OCI-LY7 (cell line): ENCODE data around the gene CFAP100. TPM values are rescaled to one million over a fixed set of nuclear protein-coding genes. Genes with fewer than 3 reads are reported as not detected.

Source experiments
- BruUV-seq: library from RNA; stranded (reverse); fragments of 400-500 nt; replicated peaks from 2 replicates; lab custom pipeline; 2021; lab: Mats Ljungman, UMichigan
- CTCF ChIA-PET: fragments of 300-600 bp; sonication (Branson Sonifier 250); formaldehyde crosslinking; loops from one replicate; lab custom pipeline; 2022; ENCODE audit warnings: antibody characterized with exemption; ENCODE audit not compliant: unreplicated experiment; lab: Charles Lee
- POLR2A ChIA-PET: fragments of 300-600 bp; sonication (Branson Sonifier 250); formaldehyde crosslinking; loops from one replicate; lab custom pipeline; 2022; ENCODE audit warnings: antibody characterized with exemption; lab: Charles Lee
- DNase-seq: peaks from one replicate; pipeline ENCODE4 v3.0.0-alpha.2; 2015; ENCODE audit warnings: low spot score
- H2AFZ ChIP-seq: fragments of 200-600 bp; sonication (generic), shearing (Covaris generic); 2 replicates; pipeline ENCODE4 v1.6.1; 2014; ENCODE audit warnings: mild to moderate bottlenecking, antibody characterized with exemption, low read length, moderate library complexity
- H3K27ac ChIP-seq: fragments of 200-600 bp; sonication (generic); 2 replicates; pipeline ENCODE4 v1.5.1; 2014; ENCODE audit warnings: mixed run types, low read depth, mild to moderate bottlenecking, moderate library complexity, low read length, inconsistent platforms; ENCODE audit not compliant: poor library complexity, severe bottlenecking
- H3K36me3 ChIP-seq: fragments of 200-600 bp; sonication (generic); 2 replicates; pipeline ENCODE4 v1.6.1; 2014; ENCODE audit warnings: mild to moderate bottlenecking, antibody characterized with exemption, low read length, moderate library complexity, mixed read lengths; ENCODE audit not compliant: insufficient read depth
- H3K4me1 ChIP-seq: fragments of 200-600 bp; sonication (generic); 2 replicates; pipeline ENCODE4 v1.5.1; 2014; ENCODE audit warnings: mild to moderate bottlenecking, low read length; ENCODE audit not compliant: insufficient read depth, poor library complexity, severe bottlenecking
- H3K4me2 ChIP-seq: fragments of 200-600 bp; sonication (generic); 2 replicates; pipeline ENCODE4 v1.6.1; 2014; ENCODE audit warnings: mild to moderate bottlenecking, low read length
- H3K4me3 ChIP-seq: fragments of 200-600 bp; sonication (generic); 2 replicates; pipeline ENCODE4 v1.5.1; 2014; ENCODE audit warnings: mild to moderate bottlenecking, low read depth, low read length; ENCODE audit not compliant: poor library complexity, severe bottlenecking
- H3K79me2 ChIP-seq: fragments of 200-600 bp; sonication (generic); 2 replicates; pipeline ENCODE4 v1.6.1; 2016; ENCODE audit warnings: low read depth, mild to moderate bottlenecking, low read length, moderate library complexity, mixed read lengths; ENCODE audit not compliant: insufficient read depth
- H3K9me2 ChIP-seq: fragments of 200-600 bp; sonication (generic); 2 replicates; pipeline ENCODE4 v1.6.1; 2016; ENCODE audit warnings: mild to moderate bottlenecking, low read length, mixed read lengths; ENCODE audit not compliant: insufficient read depth
- H3K9me3 ChIP-seq: fragments of 200-600 bp; sonication (generic); 2 replicates; pipeline ENCODE4 v1.6.1; 2014; ENCODE audit warnings: mild to moderate bottlenecking, mixed run types, low read length, mixed read lengths
- H4K20me1 ChIP-seq: fragments of 200-600 bp; sonication (generic); 2 replicates; pipeline ENCODE4 v1.6.1; 2014; ENCODE audit warnings: mild to moderate bottlenecking, antibody characterized with exemption, low read length, moderate library complexity, mixed read lengths; ENCODE audit not compliant: insufficient read depth
- EZH2phosphoT487 ChIP-seq: fragments of 200-600 bp; sonication (generic); IDR thresholded peaks from 2 replicates; pipeline ENCODE4 v1.6.1; 2018; ENCODE audit warnings: low read depth, borderline replicate concordance, mild to moderate bottlenecking, mixed run types, antibody characterized with exemption, low read length, moderate library complexity, mixed read lengths
- intact Hi-C: fragments of 100-400 bp; cut with micrococcal nuclease; formaldehyde crosslinking; loops from one replicate; pipeline ENCODE4 v1.10.0; 2022; ENCODE audit not compliant: unreplicated experiment
- total RNA-seq, 2 experiments: library from RNA; depleted of rRNA in 1 of 2; stranded (reverse); fragments of >200 nt in 1 of 2; shearing (Covaris generic) in 1 of 2; gene quantifications; 2 replicates each; pipeline ENCODE4 v1.2.3, GENCODE V29; 2014 to 2022
- TF ChIP-seq, protein P1 (sequence below): fragments of 200-600 bp; sonication (generic); conservative IDR thresholded peaks from 2 replicates; pipeline ENCODE4 v1.5.1; 2014; ENCODE audit warnings: mild to moderate bottlenecking, antibody characterized with exemption, low read length, moderate library complexity, mixed read lengths

Gene CFAP100
- total RNA-seq, 2 experiments from 2014 or later = not detected

DNA sequence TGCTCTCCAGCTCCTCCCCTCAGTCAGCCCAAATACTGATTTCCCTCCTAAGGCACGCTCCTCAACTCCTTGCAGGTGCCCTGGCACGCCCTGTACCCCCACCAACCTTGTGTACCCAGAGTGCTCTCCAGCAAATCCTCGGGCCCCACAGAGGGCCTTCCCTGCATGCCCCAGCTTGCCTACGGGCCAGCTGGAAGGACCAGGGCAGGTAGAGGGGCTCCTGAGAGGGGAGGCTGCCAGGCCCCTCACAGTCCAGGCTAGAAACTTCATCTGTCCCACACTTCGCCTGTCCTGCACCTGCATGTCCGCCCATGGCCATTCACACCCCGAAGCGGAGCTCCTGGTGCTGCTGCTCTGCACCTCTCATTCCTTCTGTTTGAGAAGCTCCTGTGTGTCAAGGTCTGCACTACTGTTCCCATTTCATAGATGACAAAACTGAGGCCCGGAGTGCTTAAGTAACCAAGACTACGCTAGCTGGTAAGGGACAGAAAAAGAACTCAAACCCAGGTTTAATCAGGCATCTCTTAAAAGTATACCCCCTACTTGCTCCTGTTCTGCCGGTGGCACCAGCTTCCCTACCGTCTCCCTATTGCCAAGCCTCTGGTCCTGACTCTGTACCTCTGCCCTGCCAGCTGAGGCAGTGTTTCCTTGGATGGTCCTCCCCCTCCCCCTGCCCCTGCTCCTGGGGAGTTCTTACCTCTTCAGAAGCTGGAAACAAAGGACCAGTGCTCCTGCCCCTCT is 45.4 kb downstream of the CFAP100 start:
- intact Hi-C loops = no loop called here
- DNase-seq = no peak
- H3K79me2 ChIP-seq = no peaks in the 10 kb centered on the region
- no peaks in the 10 kb centered on the region for H3K9me2 ChIP-seq
- H2AFZ ChIP-seq = no peak overlapping the region
- H3K36me3 ChIP-seq = peaks cover 13% of the 10 kb centered on the region; the same call in 1 of the 2 replicates
- TF ChIP-seq, protein P1, sequence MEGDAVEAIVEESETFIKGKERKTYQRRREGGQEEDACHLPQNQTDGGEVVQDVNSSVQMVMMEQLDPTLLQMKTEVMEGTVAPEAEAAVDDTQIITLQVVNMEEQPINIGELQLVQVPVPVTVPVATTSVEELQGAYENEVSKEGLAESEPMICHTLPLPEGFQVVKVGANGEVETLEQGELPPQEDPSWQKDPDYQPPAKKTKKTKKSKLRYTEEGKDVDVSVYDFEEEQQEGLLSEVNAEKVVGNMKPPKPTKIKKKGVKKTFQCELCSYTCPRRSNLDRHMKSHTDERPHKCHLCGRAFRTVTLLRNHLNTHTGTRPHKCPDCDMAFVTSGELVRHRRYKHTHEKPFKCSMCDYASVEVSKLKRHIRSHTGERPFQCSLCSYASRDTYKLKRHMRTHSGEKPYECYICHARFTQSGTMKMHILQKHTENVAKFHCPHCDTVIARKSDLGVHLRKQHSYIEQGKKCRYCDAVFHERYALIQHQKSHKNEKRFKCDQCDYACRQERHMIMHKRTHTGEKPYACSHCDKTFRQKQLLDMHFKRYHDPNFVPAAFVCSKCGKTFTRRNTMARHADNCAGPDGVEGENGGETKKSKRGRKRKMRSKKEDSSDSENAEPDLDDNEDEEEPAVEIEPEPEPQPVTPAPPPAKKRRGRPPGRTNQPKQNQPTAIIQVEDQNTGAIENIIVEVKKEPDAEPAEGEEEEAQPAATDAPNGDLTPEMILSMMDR = no peak
- TF ChIP-seq EZH2phosphoT487 = no peak
- H4K20me1 ChIP-seq = no peaks in the 10 kb centered on the region; the same call in 1 of the 2 replicates
- H3K9me3 ChIP-seq = no peaks in the 10 kb centered on the region
- no peak overlapping the region for H3K27ac ChIP-seq
- no peak overlapping the region for H3K4me2 ChIP-seq
- CTCF ChIA-PET = interaction anchor here (0.6 kb wide), 1 partner anchor 13 kb away, joined by 3 read pairs; no protein-coding TSS in a partner anchor
- no peaks in the 10 kb centered on the region for H3K4me1 ChIP-seq
- POLR2A ChIA-PET = no interaction called here
- BruUV-seq = no TSS peak
- no peak overlapping the region for H3K4me3 ChIP-seq

DNA sequence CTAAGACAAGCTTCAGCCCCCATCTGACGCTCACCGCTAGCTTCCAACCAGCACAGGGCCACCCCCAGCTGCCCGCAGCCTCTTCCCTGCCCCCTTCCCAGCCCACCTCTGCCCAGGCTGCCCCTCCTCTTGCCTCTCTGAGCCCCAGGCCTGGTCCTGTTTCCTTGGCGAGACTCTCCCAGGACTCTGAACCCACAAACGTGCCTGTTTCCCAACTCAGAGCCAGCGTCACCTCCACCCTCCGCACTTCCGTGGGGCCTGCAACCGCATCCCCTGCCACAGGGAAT is 45.9 kb downstream of the CFAP100 start:
- no peak for DNase-seq
- intact Hi-C loops = no loop called here
- TF ChIP-seq EZH2phosphoT487 = no peak
- TF ChIP-seq, protein P1 = no peak
- CTCF ChIA-PET = no interaction called here
- no peaks in the 10 kb centered on the region for H3K9me3 ChIP-seq
- POLR2A ChIA-PET = no interaction called here
- no peaks in the 10 kb centered on the region; the same call in 1 of the 2 replicates for H4K20me1 ChIP-seq
- H2AFZ ChIP-seq = no peak overlapping the region
- no peaks in the 10 kb centered on the region for H3K79me2 ChIP-seq
- no peak overlapping the region for H3K4me3 ChIP-seq
- peaks cover 13% of the 10 kb centered on the region; the same call in 1 of the 2 replicates for H3K36me3 ChIP-seq
- no TSS peak for BruUV-seq
- no peaks in the 10 kb centered on the region for H3K9me2 ChIP-seq
- H3K4me2 ChIP-seq = no peak overlapping the region
- no peaks in the 10 kb centered on the region for H3K4me1 ChIP-seq
- no peak overlapping the region for H3K27ac ChIP-seq

DNA sequence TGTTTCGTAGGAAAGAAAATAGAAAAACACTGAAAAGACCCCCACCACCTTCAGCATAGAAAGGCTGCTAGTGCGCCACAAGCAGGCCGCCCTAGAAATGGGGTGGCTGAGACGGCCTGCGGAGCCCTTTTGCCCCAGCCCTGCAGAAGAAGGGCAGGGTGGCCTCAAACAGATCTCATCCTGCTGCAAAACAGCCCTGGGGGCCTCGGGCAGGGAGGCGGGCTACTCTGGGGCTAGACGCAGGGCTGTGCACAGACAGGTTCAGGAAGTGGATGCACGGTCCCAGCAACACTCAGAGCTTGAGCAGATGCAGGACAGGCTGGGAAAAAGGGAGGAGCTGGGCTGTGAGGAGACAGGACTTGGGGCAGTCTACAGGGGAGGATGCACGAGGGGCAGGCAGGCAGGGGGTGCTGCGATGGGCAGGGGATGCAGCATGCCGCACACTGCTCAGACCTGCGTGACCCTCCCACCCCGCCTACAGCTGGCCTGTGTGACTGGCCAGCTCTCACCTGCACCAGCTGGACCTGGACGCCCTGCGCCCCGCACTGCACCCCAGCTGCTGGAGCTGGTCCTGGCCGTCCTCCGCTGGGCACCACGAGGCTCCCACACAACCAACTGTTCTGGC is 46.7 kb downstream of the CFAP100 start:
- no TSS peak for BruUV-seq

More for the DNA sequence above, 46.7 kb downstream of the CFAP100 start:
- no peaks in the 10 kb centered on the region for H3K4me1 ChIP-seq
- no peak overlapping the region for H3K4me2 ChIP-seq
- no peak overlapping the region for H3K27ac ChIP-seq
- no peaks in the 10 kb centered on the region for H3K9me3 ChIP-seq
- TF ChIP-seq, protein P1 = no peak
- no peak for TF ChIP-seq EZH2phosphoT487
- intact Hi-C loops = no loop called here
- POLR2A ChIA-PET = no interaction called here
- CTCF ChIA-PET = no interaction called here
- no peak for DNase-seq
- H2AFZ ChIP-seq = no peak overlapping the region
- H3K9me2 ChIP-seq = no peaks in the 10 kb centered on the region
- H3K4me3 ChIP-seq = no peak overlapping the region
- H4K20me1 ChIP-seq = no peaks in the 10 kb centered on the region; the same call in 1 of the 2 replicates
- no peaks in the 10 kb centered on the region for H3K79me2 ChIP-seq
- peaks cover 13% of the 10 kb centered on the region; the same call in 1 of the 2 replicates for H3K36me3 ChIP-seq
